ENCODE results near the gene GVQW3. TPM values are rescaled to one million over a fixed set of nuclear protein-coding genes. Genes with fewer than 3 reads are reported as not detected.

Gene GVQW3
- total and polyA plus RNA-seq, 4 donors, result 0.53 to 7.0 (median 1.6) TPM

DNA sequence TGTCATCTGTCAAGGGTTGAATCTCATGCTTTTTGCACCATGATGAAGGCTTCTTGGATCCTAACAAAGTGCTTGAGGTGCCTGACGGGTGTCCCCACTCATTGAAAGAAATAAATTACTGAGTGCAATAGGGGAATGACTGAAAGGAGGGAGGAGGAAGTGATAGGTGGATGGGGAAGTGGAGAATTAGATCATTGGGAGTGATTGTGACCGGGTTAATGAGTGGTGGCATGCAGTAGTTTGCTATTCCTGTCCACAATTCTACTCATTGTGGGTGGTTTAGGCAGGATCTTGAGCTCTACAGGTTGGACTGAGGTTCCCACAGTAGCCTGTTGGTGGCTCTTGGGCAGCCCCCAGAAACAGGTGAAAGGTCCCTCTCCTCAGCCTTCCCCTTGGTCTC is 44.5 kb upstream of the GVQW3 start:
- DNase-seq (no peak), ATAC-seq (ENCODE audit: insufficient read depth, low FRiP score) (no peak)
- Histone ChIP-seq H3K36me3 (ENCODE audit: control insufficient read depth in 4 of 4, insufficient read depth in 4 of 4, low read length in 4 of 4) (no peaks in the 10 kb centered on the region), H3K4me1 (ENCODE audit: control insufficient read depth in 5 of 5, insufficient read depth in 5 of 5, low read length in 5 of 5) (peaks cover 0 to 4% (median 0%) of the 10 kb centered on the region in 5 donors), H3K4me3 (no peak overlapping the region), H3K9me3 (ENCODE audit: control insufficient read depth in 4 of 4, insufficient read depth in 3 of 4, low read length in 3 of 4) (peaks cover 0 to 5% (median 2%) of the 10 kb centered on the region in 4 donors), H3K9ac (ENCODE audit: insufficient read depth in 1 of 2, low read length in 2 of 2) (no peak overlapping the region), H3K27ac (ENCODE audit: low read depth in 1 of 2, low read length in 1 of 2) (no peak overlapping the region), H3K27me3 (ENCODE audit: control insufficient read depth in 3 of 3, insufficient read depth in 3 of 3, low read length in 2 of 3) (no peaks in the 10 kb centered on the region)
- WGBS, 2 donors, result 64 to 65% methylated on average over 2 of the region's 2 CpGs
- TF ChIP-seq, protein P1, sequence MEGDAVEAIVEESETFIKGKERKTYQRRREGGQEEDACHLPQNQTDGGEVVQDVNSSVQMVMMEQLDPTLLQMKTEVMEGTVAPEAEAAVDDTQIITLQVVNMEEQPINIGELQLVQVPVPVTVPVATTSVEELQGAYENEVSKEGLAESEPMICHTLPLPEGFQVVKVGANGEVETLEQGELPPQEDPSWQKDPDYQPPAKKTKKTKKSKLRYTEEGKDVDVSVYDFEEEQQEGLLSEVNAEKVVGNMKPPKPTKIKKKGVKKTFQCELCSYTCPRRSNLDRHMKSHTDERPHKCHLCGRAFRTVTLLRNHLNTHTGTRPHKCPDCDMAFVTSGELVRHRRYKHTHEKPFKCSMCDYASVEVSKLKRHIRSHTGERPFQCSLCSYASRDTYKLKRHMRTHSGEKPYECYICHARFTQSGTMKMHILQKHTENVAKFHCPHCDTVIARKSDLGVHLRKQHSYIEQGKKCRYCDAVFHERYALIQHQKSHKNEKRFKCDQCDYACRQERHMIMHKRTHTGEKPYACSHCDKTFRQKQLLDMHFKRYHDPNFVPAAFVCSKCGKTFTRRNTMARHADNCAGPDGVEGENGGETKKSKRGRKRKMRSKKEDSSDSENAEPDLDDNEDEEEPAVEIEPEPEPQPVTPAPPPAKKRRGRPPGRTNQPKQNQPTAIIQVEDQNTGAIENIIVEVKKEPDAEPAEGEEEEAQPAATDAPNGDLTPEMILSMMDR (IDR thresholded peaks at IDR 0.05; ENCODE audit: control extremely low read depth, extremely low read depth), result no peak

DNA sequence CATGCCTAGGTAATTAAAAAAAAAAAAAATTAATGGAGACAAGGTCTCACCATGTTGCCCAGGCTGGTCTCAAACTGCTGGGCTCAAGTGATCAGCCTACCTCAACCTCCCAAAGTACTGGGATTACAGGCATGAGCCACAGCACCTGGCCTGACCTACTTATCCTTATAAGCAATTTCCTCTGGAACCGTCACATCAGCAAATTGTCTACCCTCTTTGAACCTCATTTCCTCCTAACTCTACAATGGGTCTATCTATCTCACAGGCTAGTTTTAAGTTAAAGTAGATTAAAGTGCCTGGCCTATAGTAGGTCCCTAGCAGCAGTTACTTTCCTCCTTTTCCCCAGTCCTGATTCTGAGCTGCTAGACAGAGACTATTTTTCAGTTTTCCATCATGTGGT is 43.7 kb upstream of the GVQW3 start:
- H3K4me3 ChIP-seq, result no peak overlapping the region
- peaks cover 0 to 4% (median 0%) of the 10 kb centered on the region in 5 donors for H3K4me1 ChIP-seq (ENCODE audit: control insufficient read depth in 5 of 5, insufficient read depth in 5 of 5, low read length in 5 of 5)
- H3K9ac ChIP-seq (ENCODE audit: insufficient read depth in 1 of 2, low read length in 2 of 2), result no peak overlapping the region
- peaks cover 0 to 5% (median 2%) of the 10 kb centered on the region in 4 donors for H3K9me3 ChIP-seq (ENCODE audit: control insufficient read depth in 4 of 4, insufficient read depth in 3 of 4, low read length in 3 of 4)
- no peak overlapping the region for H3K27ac ChIP-seq (ENCODE audit: low read depth in 1 of 2, low read length in 1 of 2)
- no peak for DNase-seq
- H3K27me3 ChIP-seq (ENCODE audit: control insufficient read depth in 3 of 3, insufficient read depth in 3 of 3, low read length in 2 of 3), result no peaks in the 10 kb centered on the region
- 68 to 75% methylated on average over 1 of the region's 1 CpG for WGBS, 2 donors
- no peak for ATAC-seq (ENCODE audit: insufficient read depth, low FRiP score)
- TF ChIP-seq, protein P1 (IDR thresholded peaks at IDR 0.05; ENCODE audit: control extremely low read depth, extremely low read depth), result no peak
- no peaks in the 10 kb centered on the region for H3K36me3 ChIP-seq (ENCODE audit: control insufficient read depth in 4 of 4, insufficient read depth in 4 of 4, low read length in 4 of 4)

DNA sequence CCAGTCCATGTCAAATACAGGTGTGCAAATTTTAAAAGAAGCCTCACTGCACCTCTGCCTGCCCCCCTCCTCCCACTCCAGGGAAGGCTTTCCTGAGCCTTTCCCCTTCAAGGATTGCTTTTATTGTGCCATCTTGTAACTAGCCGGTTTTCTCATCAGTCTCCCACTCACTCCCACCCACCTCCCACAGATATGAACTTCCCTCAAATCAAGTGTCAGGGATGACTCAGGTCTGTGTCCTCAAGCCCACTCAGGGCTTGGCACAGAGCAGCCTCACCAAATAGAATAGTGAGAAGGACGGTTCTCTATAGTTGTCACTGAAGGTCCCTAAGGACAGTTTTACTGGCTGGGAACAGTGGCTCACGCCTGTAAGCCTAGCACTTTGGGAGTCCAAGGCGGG is 43.2 kb upstream of the GVQW3 start:
- Histone ChIP-seq H3K27ac (ENCODE audit: low read depth in 1 of 2, low read length in 1 of 2) (no peak overlapping the region), H3K9ac (ENCODE audit: insufficient read depth in 1 of 2, low read length in 2 of 2) (no peak overlapping the region), H3K9me3 (ENCODE audit: control insufficient read depth in 4 of 4, insufficient read depth in 3 of 4, low read length in 3 of 4) (peaks cover 0 to 5% (median 2%) of the 10 kb centered on the region in 4 donors), H3K4me1 (ENCODE audit: control insufficient read depth in 5 of 5, insufficient read depth in 5 of 5, low read length in 5 of 5) (peaks cover 0 to 4% (median 0%) of the 10 kb centered on the region in 5 donors), H3K27me3 (ENCODE audit: control insufficient read depth in 3 of 3, insufficient read depth in 3 of 3, low read length in 2 of 3) (no peaks in the 10 kb centered on the region), H3K4me3 (no peak overlapping the region), H3K36me3 (ENCODE audit: control insufficient read depth in 4 of 4, insufficient read depth in 4 of 4, low read length in 4 of 4) (no peaks in the 10 kb centered on the region)
- ATAC-seq (ENCODE audit: insufficient read depth, low FRiP score) (no peak), DNase-seq (no peak)
- 78 to 87% methylated on average over 4 of the region's 4 CpGs for WGBS, 2 donors
- TF ChIP-seq, protein P1 (IDR thresholded peaks at IDR 0.05; ENCODE audit: control extremely low read depth, extremely low read depth), result no peak

DNA sequence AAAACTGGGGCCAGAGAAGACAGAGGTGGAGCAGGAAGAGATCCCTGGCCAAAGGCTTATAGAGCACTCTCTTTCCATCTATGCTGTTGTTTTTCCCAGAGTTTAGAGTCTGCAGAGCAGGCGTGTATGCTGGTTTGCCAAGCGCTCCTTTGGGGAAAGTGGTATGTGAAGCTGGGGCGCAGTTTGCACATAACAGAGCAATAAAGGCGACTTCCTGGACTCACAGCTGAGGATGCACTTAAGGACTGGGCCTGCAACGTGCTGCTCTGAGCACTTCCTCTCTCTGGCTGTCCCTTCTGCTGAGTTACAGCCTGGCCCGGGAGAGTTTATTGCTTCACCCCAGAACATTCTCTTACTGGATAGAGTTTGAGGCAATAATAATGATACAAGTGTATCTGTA is 41.9 kb upstream of the GVQW3 start:
- Histone ChIP-seq H3K27me3 (ENCODE audit: control insufficient read depth in 3 of 3, insufficient read depth in 3 of 3, low read length in 2 of 3) (no peaks in the 10 kb centered on the region), H3K27ac (ENCODE audit: low read depth in 1 of 2, low read length in 1 of 2) (peak overlapping the region in 1 of 2 donors; percentile 35), H3K4me3 (no peak overlapping the region), H3K4me1 (ENCODE audit: control insufficient read depth in 5 of 5, insufficient read depth in 5 of 5, low read length in 5 of 5) (peaks cover 0 to 4% (median 0%) of the 10 kb centered on the region in 5 donors), H3K9me3 (ENCODE audit: control insufficient read depth in 4 of 4, insufficient read depth in 3 of 4, low read length in 3 of 4) (peaks cover 0 to 5% (median 2%) of the 10 kb centered on the region in 4 donors), H3K9ac (ENCODE audit: insufficient read depth in 1 of 2, low read length in 2 of 2) (no peak overlapping the region), H3K36me3 (ENCODE audit: control insufficient read depth in 4 of 4, insufficient read depth in 4 of 4, low read length in 4 of 4) (no peaks in the 10 kb centered on the region)
- 9 to 22% methylated on average over 6 of the region's 6 CpGs for WGBS, 2 donors
- ATAC-seq (ENCODE audit: insufficient read depth, low FRiP score), result peak; percentile 50
- TF ChIP-seq, protein P1 (IDR thresholded peaks at IDR 0.05; ENCODE audit: control extremely low read depth, extremely low read depth), result no peak
- DNase-seq, result peak; percentile 40 to 73 (median 53)

All from lung (tissue), 12 donors.